AG04449 (cell line): ENCODE measurements around the gene ACBD4.
A peak's percentile ranks its signal among the peaks of the same experiment; 100 is the strongest.

Experiments
- CTCF ChIA-PET: fragments of 350-600 bp; formaldehyde crosslinking; extraction: SDS; loops from one replicate; lab custom pipeline; 2021; ENCODE audit warnings: antibody characterized with exemption; lab: Yijun Ruan, JAX
- POLR2A ChIA-PET: fragments of 400-600, 350-600 bp; formaldehyde crosslinking; extraction: SDS; loops from one replicate; lab custom pipeline; 2020; ENCODE audit warnings: antibody characterized with exemption, inconsistent platforms; lab: Yijun Ruan, JAX
- DNase-seq: peaks from one replicate; pipeline ENCODE4 v3.0.0-alpha.2; 2010; ENCODE audit warnings: low read depth, low spot score
- H3K4me3 ChIP-seq: 2 replicates; pipeline ENCODE4 v1.5.1; 2011; ENCODE audit warnings: low read depth, mild to moderate bottlenecking, control low read depth, low read length
- TF ChIP-seq, protein P1 (sequence below): IDR thresholded peaks from one replicate; pipeline ENCODE4 v1.5.1; 2011; ENCODE audit warnings: mild to moderate bottlenecking, moderate library complexity, low read length, control low read depth, inconsistent platforms; ENCODE audit not compliant: insufficient read depth; ENCODE audit errors: missing control alignments

Gene ACBD4

GRCh38 chr17:45155483-45155882 lies 20.0 kb downstream of the ACBD4 start:
- H3K4me3 ChIP-seq = no peak overlapping the region
- ChIA-PET POLR2A (interaction anchor here (0.6 to 0.8 kb wide), 3 partner anchors 20 to 287 kb away, joined by 3 to 4 read pairs (median 3); no protein-coding TSS in a partner anchor), CTCF (interaction anchor here (1.0 to 19.9 kb wide), 3 partner anchors 21 to 63 kb away, joined by 3 to 399 read pairs (median 236); partner anchors contain the start of genes ACBD4 and PLCD3)
- no peak for DNase-seq
- TF ChIP-seq, protein P1, sequence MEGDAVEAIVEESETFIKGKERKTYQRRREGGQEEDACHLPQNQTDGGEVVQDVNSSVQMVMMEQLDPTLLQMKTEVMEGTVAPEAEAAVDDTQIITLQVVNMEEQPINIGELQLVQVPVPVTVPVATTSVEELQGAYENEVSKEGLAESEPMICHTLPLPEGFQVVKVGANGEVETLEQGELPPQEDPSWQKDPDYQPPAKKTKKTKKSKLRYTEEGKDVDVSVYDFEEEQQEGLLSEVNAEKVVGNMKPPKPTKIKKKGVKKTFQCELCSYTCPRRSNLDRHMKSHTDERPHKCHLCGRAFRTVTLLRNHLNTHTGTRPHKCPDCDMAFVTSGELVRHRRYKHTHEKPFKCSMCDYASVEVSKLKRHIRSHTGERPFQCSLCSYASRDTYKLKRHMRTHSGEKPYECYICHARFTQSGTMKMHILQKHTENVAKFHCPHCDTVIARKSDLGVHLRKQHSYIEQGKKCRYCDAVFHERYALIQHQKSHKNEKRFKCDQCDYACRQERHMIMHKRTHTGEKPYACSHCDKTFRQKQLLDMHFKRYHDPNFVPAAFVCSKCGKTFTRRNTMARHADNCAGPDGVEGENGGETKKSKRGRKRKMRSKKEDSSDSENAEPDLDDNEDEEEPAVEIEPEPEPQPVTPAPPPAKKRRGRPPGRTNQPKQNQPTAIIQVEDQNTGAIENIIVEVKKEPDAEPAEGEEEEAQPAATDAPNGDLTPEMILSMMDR = no peak

GRCh38 chr17:45156242-45156641 lies 20.8 kb downstream of the ACBD4 start:
- ChIA-PET POLR2A (interaction anchor here (0.6 to 1.2 kb wide), 3 partner anchors 8 to 75 kb away, joined by 3 to 9 read pairs (median 3); partner anchors contain the start of gene HEXIM1), CTCF (interaction anchor here (1.0 to 19.9 kb wide), 3 partner anchors 17 to 43 kb away, joined by 3 to 399 read pairs (median 236); partner anchors contain the start of genes ACBD4 and PLCD3)
- TF ChIP-seq, protein P1 = no peak
- H3K4me3 ChIP-seq = no peak overlapping the region
- no peak for DNase-seq

DNA sequence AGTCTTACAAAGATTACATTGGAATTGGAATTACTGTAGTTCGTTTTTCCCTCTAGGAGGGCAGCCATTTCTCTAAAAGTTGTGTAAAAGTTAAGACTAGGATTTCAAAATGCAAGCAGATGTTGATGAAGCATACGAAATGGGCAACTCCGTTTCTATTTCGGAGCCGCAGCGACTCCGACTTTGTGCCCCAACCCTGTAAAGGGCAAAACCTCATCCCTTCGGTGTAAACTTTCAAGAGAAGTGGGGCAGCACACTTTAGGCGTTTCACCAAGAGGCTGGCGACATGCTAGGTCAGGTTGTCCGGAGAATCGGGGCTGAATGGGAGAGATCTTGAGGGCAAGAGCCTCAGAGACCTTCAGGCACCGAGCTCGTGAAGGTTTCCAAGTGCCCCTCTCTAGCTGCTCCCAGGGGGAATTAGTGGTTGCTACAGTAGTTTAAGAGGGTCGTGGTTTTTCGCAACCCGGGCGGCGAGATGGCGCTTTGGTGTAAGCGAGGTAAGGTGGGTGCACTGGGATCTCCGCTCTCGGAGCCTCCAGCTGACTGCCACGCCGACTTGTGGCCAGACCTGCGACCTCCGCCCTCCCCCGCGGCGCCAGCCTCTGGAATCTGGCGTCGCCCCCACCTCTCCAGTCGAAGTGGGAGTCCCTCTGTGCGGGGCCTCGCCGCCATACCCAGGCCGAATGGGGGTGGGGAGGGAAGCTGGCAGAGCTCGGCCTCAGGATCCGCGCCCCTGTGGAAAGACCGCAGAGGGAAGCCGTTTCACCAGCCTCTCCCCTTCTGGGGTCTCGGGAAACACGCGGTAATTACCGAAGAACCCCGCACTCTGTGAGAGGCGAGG lies 25.2 kb downstream of the ACBD4 start:
- TF ChIP-seq, protein P1 = peak; percentile 24
- CTCF ChIA-PET = interaction anchor here (1.0 to 19.9 kb wide), 7 partner anchors 10 to 38 kb away, joined by 3 to 399 read pairs (median 14); partner anchors contain the start of genes ACBD4, HEXIM1 and PLCD3
- H3K4me3 ChIP-seq = peak overlapping the region; percentile 92
- no peak for DNase-seq
- POLR2A ChIA-PET = interaction anchor here (1.0 to 6.1 kb wide), 7 partner anchors 10 to 32 kb away, joined by 3 to 308 read pairs (median 11); partner anchors contain the start of genes ACBD4 and HEXIM1

DNA sequence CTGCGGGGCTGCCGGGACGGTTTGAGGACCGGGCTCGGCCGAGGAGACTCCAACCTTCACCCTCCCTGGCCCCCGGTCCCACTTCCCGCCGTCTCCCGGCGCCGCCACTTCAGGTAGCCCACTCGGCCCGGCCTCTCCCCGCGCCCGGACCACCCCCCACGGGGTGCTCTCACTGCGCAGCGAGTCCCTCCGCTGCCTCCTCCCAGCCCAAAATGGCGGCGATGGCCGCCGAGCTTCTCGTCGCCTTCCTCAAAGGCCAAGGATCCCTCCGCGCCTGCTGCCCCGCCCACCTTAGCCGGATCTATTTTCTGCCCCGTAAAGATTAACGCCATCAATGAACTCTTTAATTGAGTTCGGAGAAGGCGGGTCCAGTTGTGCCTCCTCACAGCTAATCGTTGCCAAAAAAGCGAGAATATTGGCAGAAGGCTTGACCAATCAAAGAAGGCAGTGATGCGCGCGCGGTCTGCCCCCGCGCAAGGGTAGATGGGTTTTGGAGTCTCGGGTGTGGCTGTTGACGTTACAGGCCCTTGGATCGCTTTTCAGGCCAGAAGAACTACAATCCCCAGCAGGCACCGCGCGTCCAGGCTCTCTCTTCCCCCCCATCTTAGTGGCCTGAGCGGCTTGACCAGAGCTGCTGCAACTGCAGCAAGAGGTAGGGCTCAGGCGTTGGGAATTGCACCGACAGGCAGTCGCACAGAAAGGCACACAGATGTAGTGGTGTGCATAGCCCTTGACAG lies 26.0 kb downstream of the ACBD4 start, which contains the start of gene HEXIM2:
HEXIM2 (plus strand) TSS at position 588 of the 737 bp plus-strand sequence. CDS start 919 bp downstream, outside the sequence.
- ChIA-PET CTCF (interaction anchor here (1.1 to 19.9 kb wide), 6 partner anchors 10 to 38 kb away, joined by 3 to 399 read pairs (median 65); partner anchors contain the start of genes ACBD4, HEXIM1 and PLCD3), POLR2A (interaction anchor here (1.0 to 6.1 kb wide), 7 partner anchors 10 to 31 kb away, joined by 3 to 308 read pairs (median 11); partner anchors contain the start of genes ACBD4 and HEXIM1)
- TF ChIP-seq, protein P1 = no peak
- DNase-seq = peak; percentile 100
- peak within 1 kb of the TSS; percentile 92 for H3K4me3 ChIP-seq

DNA sequence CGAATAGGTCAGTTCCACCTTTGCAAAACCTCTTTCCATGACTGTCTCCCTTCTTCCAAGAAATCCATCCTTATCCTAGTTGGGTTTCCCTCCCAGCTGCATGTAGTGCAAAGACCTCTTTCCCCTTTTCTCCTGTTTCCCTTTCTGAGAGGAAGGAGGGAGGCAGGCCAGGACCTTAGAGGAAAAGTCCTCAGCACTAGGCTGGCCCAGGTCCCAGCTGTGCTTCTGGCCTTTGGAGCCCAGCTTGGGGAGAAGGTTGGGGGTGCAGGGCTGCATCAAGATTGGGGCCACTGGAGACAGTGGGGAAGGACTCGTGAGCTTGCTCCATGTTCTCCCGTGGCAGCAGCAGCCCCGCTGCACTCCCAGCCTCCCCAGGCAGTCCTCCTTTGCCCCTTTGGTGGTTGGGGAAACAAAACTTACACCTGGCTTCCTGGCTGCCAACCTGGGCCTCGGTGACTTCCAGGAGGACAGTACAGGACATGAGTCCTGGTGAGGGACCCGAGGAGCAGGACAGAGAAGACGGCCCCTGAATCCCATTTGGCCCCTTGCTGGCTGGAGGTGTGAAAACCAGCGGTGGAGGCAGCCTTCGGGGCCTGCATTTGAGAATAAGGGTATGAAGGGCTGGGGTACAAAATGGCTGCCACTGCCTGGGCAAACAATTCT lies 26.7 kb downstream of the ACBD4 start:
- peak overlapping the region; percentile 56 for H3K4me3 ChIP-seq
- ChIA-PET POLR2A (interaction anchor here (1.3 to 6.1 kb wide), 5 partner anchors 9 to 27 kb away, joined by 5 to 308 read pairs (median 17); partner anchors contain the start of genes ACBD4 and HEXIM1), CTCF (interaction anchor here (2.5 to 19.9 kb wide), 5 partner anchors 10 to 37 kb away, joined by 7 to 399 read pairs (median 116); partner anchors contain the start of genes ACBD4, HEXIM1 and PLCD3)
- TF ChIP-seq, protein P1 = no peak
- no peak for DNase-seq
